Panc1 (cell line): ENCODE measurements around the gene ENDOV.

Experiments
- CTCF ChIP-seq: fragments of 450-650 bp; IDR thresholded peaks from 2 replicates; pipeline ENCODE4 v1.5.1; 2017; ENCODE audit warnings: mild to moderate bottlenecking
- POLR2AphosphoS5 ChIP-seq: IDR thresholded peaks from 2 replicates; pipeline ENCODE4 v1.6.1; 2012; ENCODE audit warnings: mild to moderate bottlenecking, low read depth, low read length, moderate library complexity
- REST ChIP-seq, 2 experiments: IDR thresholded peaks; 2 replicates each; pipeline ENCODE4 v1.6.1; 2011 to 2012; ENCODE audit warnings: low read depth in 2 of 2, control low read depth in 1 of 2, low read length in 1 of 2, mild to moderate bottlenecking in 1 of 2, moderate library complexity in 1 of 2; ENCODE audit not compliant: insufficient read depth in 1 of 2
- SIN3A ChIP-seq: IDR thresholded peaks from 2 replicates; pipeline ENCODE4 v1.6.1; 2012; ENCODE audit warnings: low read depth, mild to moderate bottlenecking, low read length, moderate library complexity, borderline replicate concordance; ENCODE audit not compliant: insufficient read depth

- TF ChIP-seq CTCF (peak; percentile 99), POLR2AphosphoS5 (no peak), SIN3A (no peak), REST (IDR thresholded peaks at IDR 0.05; ENCODE audit: insufficient read depth in 1 of 2, low read depth in 2 of 2, low read length in 1 of 2) (no peak)
These were observed 11.8 kb downstream of the ENDOV start for GRCh38 chr17:80426671-80427326.
